OCI-LY7 (cell line): ENCODE measurements around the gene DMAC1.

Experiments
- CTCF ChIP-seq: fragments of 200-600 bp; sonication (generic); conservative IDR thresholded peaks from 2 replicates; pipeline ENCODE4 v1.5.1; 2014; ENCODE audit warnings: mild to moderate bottlenecking, antibody characterized with exemption, low read length, moderate library complexity, mixed read lengths
- EZH2phosphoT487 ChIP-seq: fragments of 200-600 bp; sonication (generic); IDR thresholded peaks from 2 replicates; pipeline ENCODE4 v1.6.1; 2018; ENCODE audit warnings: low read depth, borderline replicate concordance, mild to moderate bottlenecking, mixed run types, antibody characterized with exemption, low read length, moderate library complexity, mixed read lengths

DNA sequence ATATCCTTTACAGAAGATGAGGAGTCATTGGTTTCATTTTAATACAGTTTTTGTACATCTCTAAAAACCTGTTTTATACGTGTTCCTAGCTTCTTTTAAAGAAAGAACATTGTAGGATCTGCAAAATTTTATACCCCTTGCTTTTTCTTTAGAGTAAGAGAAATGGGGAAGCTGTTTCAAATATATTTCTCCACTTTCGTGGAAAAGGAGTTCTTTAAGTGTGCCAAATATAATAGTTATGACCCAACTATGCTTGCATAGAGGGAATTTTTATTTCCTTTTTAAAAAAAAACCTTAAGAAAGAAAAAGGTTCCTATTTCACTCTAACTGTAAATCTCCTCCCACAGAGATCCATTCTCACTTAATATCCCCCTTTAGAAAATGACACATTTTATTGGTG lies 27.5 kb upstream of the DMAC1 start:
- TF ChIP-seq CTCF: no peak
- no peak for TF ChIP-seq EZH2phosphoT487
